ENCODE measurements around the gene EFCAB5.
A peak's percentile ranks its signal among the peaks of the same experiment; 100 is the strongest.
"Not testable (repeated sequence)": the region's sequence is repeated elsewhere in the genome, so short reads cannot be mapped to it uniquely, and the experiment has no call there.

Gene EFCAB5

DNA sequence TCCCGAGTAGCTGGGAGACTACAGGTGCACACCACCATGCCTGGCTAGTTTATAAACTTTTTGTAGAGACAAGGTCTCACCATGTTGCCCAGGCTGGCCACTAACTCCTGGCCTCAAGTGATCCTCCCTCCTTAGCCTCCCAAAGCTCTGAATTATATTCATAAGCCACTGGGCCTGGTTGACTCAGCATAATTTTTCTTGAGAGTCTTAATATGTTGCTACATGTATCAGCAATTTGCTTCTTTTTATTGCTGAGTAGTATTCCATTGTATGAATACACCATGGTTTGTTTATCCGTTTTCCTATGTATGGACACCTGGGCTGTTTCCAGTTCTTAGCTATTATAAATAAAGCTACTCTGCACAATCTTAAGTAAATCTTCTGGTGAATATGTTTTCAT, 132.8 kb downstream of the EFCAB5 start:
- H3K4me3 Mint-ChIP-seq = no peak overlapping the region
- no peaks in the 10 kb centered on the region for H3K4me1 Mint-ChIP-seq
- peaks cover 9% of the 10 kb centered on the region for H3K27me3 Mint-ChIP-seq (ENCODE audit: low read depth)
- TF ChIP-seq, protein P1, sequence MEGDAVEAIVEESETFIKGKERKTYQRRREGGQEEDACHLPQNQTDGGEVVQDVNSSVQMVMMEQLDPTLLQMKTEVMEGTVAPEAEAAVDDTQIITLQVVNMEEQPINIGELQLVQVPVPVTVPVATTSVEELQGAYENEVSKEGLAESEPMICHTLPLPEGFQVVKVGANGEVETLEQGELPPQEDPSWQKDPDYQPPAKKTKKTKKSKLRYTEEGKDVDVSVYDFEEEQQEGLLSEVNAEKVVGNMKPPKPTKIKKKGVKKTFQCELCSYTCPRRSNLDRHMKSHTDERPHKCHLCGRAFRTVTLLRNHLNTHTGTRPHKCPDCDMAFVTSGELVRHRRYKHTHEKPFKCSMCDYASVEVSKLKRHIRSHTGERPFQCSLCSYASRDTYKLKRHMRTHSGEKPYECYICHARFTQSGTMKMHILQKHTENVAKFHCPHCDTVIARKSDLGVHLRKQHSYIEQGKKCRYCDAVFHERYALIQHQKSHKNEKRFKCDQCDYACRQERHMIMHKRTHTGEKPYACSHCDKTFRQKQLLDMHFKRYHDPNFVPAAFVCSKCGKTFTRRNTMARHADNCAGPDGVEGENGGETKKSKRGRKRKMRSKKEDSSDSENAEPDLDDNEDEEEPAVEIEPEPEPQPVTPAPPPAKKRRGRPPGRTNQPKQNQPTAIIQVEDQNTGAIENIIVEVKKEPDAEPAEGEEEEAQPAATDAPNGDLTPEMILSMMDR (IDR thresholded peaks at IDR 0.05; ENCODE audit: unreplicated experiment in 3 of 3) = no peak
- no peak overlapping the region for H3K27ac Mint-ChIP-seq
- H3K9me3 Mint-ChIP-seq = peaks cover 2% of the 10 kb centered on the region
- no peaks in the 10 kb centered on the region for H3K36me3 Mint-ChIP-seq (ENCODE audit: low read depth)

DNA sequence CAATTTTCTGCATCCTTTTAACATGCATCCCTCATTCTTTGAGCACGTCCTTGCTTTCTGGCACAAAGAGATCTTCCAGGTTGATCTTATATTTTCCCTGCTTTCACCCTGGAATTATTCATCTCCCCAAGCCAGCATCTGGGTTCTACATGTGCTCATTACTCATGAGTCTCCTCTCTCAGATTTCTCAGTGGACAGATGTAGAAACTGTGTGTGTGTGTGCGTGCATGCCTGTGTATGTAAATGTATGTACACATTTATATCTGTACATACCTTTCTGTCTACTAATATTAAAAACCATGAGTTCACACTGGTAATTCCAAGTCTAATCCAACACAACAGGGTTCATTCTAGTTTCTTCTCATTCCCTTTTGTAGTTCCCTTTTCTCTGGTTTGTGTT, 133.3 kb downstream of the EFCAB5 start:
- Mint-ChIP-seq H3K27me3 (ENCODE audit: low read depth) (peaks cover 9% of the 10 kb centered on the region), H3K4me3 (no peak overlapping the region), H3K36me3 (ENCODE audit: low read depth) (no peaks in the 10 kb centered on the region), H3K4me1 (no peaks in the 10 kb centered on the region), H3K27ac (no peak overlapping the region), H3K9me3 (peaks cover 2% of the 10 kb centered on the region)
- TF ChIP-seq, protein P1 (IDR thresholded peaks at IDR 0.05; ENCODE audit: unreplicated experiment in 3 of 3) = no peak

DNA sequence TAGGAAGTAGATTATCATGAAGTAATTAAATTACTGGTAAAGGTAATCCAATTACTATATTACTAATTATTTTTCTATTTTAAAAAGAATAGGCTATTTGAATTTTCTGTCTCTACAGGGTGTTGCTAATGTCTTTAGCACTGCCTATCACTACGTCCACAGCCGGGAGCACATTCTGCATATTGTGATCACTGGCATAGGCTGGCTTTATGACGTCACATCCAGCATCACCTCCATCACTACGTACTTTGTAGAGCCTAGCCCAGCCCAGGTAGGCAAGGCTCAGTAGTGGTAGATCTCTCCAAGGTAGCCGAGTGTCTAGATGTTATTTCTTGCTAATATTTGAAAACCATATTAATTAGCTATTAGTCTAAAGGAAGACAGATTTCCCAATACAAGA, 141.3 kb downstream of the EFCAB5 start:
- Mint-ChIP-seq H3K4me1 (peaks cover 10% of the 10 kb centered on the region), H3K27me3 (ENCODE audit: low read depth) (no peaks in the 10 kb centered on the region), H3K27ac (no peak overlapping the region), H3K36me3 (ENCODE audit: low read depth) (no peaks in the 10 kb centered on the region), H3K4me3 (no peak overlapping the region), H3K9me3 (peaks cover 3% of the 10 kb centered on the region)
- TF ChIP-seq, protein P1 (IDR thresholded peaks at IDR 0.05; ENCODE audit: unreplicated experiment in 3 of 3) = no peak

DNA sequence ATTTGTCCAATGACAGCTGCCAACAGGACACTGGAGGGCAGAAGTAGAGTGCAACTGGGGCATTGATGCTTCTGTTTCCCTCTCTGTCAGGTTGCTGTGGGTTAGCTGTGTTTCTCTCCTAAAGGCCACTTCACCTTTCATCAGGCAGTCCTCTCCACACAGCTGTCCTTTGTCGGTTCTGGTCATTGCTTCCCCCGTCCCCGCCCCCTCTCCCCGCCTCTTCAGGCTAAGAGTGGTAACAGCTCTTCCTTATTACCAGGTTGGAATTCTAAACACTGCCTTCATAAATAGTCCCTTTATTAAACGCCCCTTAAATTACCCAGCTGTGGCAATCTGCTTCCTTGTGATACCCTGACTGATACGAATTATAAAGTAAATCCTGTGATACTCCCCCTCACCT, 143.4 kb downstream of the EFCAB5 start:
- TF ChIP-seq, protein P1 (IDR thresholded peaks at IDR 0.05; ENCODE audit: unreplicated experiment in 3 of 3) = no peak
- Mint-ChIP-seq H3K36me3 (ENCODE audit: low read depth) (no peaks in the 10 kb centered on the region), H3K9me3 (peaks cover 3% of the 10 kb centered on the region), H3K27ac (peak overlapping the region in 1 of 3 experiments; percentile 1), H3K4me1 (peaks cover 10% of the 10 kb centered on the region), H3K4me3 (no peak overlapping the region), H3K27me3 (ENCODE audit: low read depth) (no peaks in the 10 kb centered on the region)

DNA sequence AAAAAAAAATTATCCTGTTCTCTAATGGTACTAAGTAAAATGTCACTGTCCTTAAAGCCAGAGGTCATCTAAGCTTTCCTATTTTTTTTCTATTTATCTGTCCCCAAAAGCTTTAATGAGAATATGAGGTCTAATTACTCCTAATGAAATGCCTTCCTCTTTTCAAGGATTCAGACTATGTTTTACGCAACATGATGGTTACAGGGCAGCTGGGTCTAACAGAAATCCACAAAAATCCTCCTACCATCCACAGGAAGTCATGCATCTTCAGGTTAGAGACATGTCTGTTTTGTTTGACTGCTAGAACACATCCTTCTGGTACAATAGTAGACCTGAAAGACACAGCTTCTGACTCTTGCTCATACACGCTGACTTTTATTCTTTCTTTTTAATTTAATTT, 145.5 kb downstream of the EFCAB5 start:
- H3K27ac Mint-ChIP-seq = no peak overlapping the region
- no peaks in the 10 kb centered on the region for H3K36me3 Mint-ChIP-seq (ENCODE audit: low read depth)
- H3K4me3 Mint-ChIP-seq = no peak overlapping the region
- H3K4me1 Mint-ChIP-seq = peaks cover 14% of the 10 kb centered on the region
- TF ChIP-seq, protein P1 (IDR thresholded peaks at IDR 0.05; ENCODE audit: unreplicated experiment in 3 of 3) = no peak
- H3K9me3 Mint-ChIP-seq = peaks cover 3% of the 10 kb centered on the region
- H3K27me3 Mint-ChIP-seq (ENCODE audit: low read depth) = no peaks in the 10 kb centered on the region

DNA sequence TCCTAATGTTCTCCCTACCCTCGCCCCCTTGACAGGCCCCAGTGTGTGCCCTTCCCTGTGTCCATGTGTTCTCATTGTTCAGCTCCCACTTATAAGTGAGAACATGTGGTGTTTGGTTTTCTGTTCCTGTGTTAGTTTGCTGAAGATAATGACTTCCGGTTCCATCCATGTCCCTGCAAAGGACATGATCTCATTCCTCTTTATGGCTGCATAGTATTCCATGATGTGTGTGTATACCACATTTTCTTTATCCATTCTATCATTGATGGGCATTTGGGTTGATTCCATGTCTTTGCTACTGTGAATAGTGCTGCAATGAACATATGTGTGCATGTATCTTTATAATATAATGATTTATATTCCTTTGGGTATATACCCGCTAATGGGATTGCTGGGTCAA, 146.0 kb downstream of the EFCAB5 start:
- H3K27ac Mint-ChIP-seq; H3K4me3 Mint-ChIP-seq; H3K9me3 Mint-ChIP-seq; H3K27me3 Mint-ChIP-seq (ENCODE audit: low read depth); H3K36me3 Mint-ChIP-seq (ENCODE audit: low read depth): not testable (repeated sequence)
- peaks cover 14% of the 10 kb centered on the region for H3K4me1 Mint-ChIP-seq
